Epithelial cell of esophagus (primary cell): ENCODE measurements around the gene VAT1L.

Experiments used
- DNase-seq: peaks from one replicate; pipeline ENCODE4 v3.0.0; 2010; ENCODE audit warnings: low read depth
- H3K4me3 ChIP-seq: 2 replicates; pipeline ENCODE4 v1.5.1; 2011; ENCODE audit warnings: mild to moderate bottlenecking, low read length, control low read depth
- TF ChIP-seq, protein P1 (sequence below): IDR thresholded peaks from 2 replicates; pipeline ENCODE4 v1.5.1; 2011; ENCODE audit warnings: low read depth, mild to moderate bottlenecking, low read length, control low read depth, inconsistent platforms; ENCODE audit not compliant: insufficient read depth; ENCODE audit errors: missing control alignments

Gene VAT1L

DNA sequence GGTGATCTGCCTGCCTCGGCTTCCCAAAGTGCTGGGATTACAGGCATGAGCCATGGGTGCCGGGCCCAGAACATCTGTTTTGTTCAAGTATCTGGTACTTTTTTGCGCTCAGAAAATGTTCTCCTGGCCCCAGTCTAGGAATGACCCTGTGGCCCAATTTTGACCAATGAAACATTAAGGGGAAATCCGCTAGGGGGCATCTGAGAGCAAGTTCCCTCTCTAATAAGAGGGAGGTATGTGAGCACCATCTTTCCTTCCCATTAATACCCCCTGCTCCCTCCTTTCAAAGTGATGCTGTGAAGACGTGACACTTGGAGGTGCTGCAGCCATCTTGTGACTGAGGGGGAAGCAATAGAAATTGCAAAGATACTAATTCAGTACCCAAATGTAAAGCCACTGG, 217.5 kb downstream of the VAT1L start:
- TF ChIP-seq, protein P1, sequence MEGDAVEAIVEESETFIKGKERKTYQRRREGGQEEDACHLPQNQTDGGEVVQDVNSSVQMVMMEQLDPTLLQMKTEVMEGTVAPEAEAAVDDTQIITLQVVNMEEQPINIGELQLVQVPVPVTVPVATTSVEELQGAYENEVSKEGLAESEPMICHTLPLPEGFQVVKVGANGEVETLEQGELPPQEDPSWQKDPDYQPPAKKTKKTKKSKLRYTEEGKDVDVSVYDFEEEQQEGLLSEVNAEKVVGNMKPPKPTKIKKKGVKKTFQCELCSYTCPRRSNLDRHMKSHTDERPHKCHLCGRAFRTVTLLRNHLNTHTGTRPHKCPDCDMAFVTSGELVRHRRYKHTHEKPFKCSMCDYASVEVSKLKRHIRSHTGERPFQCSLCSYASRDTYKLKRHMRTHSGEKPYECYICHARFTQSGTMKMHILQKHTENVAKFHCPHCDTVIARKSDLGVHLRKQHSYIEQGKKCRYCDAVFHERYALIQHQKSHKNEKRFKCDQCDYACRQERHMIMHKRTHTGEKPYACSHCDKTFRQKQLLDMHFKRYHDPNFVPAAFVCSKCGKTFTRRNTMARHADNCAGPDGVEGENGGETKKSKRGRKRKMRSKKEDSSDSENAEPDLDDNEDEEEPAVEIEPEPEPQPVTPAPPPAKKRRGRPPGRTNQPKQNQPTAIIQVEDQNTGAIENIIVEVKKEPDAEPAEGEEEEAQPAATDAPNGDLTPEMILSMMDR = no peak
- H3K4me3 ChIP-seq = no peak overlapping the region
- DNase-seq = no peak

DNA sequence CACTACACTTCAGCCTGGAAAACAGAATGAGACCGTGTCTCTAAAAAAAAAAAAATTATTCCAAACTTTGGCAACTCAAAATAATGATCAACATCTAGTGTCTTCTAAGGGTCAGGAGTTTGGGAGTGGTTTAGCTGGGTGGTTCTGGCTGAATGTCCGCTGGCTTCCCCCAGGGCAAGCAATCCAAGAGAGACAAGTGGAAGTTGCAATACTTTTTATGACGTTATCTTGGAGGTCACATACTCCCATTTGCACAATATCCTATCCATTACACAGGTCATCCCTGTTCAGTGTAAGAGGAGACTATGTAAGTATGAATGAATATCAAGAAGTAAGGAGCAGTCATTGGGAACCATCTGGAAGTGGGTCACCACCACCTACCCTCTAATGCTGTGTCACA, 218.8 kb downstream of the VAT1L start:
- DNase-seq = no peak
- H3K4me3 ChIP-seq = no peak overlapping the region
- TF ChIP-seq, protein P1 = no peak

DNA sequence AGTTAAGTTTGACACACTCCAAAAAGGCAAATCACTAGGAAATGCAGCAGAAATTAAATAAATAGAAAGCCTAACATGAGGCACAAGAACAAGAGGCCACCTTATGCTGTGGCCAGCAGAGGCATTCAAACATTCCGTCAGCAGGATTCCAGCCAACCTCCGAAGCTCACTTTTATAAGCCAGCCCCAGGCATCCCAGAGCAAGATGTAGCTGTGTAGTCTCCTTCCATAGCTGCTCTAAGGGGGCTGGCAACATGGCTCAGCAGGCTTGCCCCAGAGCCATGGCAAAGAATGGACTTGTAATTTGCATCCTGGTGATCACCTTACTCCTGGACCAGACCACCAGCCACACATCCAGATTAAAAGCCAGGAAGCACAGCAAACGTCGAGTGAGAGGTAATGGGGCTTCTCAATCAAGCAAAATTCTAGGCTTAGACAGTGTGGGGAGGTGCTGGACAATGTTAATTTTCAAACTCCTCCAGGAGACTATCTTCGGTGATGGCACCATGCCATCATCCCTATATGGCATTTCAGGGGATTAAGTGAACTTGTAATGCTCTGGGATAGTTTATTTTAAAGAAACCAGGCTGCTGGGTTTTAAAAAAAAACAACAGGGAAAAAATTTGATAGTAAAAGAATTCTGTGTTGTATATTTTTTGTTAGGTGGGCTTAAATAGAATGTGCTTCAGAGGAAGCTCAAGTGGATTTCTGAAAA, 234.1 kb downstream of the VAT1L start, which contains the start of gene CLEC3A:
TSS of gene CLEC3A (plus strand) at position 202 of the 714 bp plus-strand sequence. CDS start at position 281, 79 bp downstream.
- TF ChIP-seq, protein P1 = no peak
- no peak within 1 kb of the TSS for H3K4me3 ChIP-seq
- DNase-seq = no peak

DNA sequence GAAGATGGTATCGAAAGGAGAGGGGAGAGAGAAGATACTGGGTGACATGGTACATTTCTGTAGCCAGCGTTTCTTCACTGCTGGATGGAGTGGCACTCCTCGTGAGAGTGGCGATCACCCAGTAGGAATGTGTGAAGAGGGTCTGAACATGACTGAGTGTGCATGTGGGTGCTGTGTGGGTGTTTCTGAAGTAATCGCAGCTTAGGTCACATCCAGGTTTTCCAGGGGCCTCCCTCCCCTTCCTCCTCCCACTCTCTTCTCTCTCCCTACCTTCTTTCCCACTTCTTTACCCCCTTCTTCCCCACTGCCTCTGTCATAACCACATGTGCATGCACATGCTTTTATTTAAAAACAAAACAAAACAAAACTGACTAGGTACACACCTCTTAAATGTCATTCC, 235.8 kb downstream of the VAT1L start:
- H3K4me3 ChIP-seq = no peak overlapping the region
- TF ChIP-seq, protein P1 = no peak
- no peak for DNase-seq

DNA sequence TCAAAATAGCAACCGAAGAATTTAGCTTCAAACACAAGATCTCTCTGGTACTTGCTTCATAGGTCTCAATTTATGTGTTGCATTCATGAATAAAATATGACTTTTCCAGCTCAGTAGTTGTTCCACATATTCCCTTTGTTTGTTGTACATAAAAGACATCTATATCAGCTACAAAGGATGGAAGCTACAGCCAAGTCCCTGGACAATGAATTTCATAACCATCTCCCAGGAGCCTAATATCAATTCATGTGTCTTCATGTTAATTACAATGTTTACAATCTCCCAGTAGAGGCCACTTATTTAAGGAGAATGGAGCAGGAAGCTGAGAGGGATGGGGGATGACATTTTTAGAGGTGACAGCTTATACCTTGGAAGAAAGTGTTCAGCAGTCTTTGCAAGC, 237.3 kb downstream of the VAT1L start:
- H3K4me3 ChIP-seq = no peak overlapping the region
- TF ChIP-seq, protein P1 = no peak
- no peak for DNase-seq

DNA sequence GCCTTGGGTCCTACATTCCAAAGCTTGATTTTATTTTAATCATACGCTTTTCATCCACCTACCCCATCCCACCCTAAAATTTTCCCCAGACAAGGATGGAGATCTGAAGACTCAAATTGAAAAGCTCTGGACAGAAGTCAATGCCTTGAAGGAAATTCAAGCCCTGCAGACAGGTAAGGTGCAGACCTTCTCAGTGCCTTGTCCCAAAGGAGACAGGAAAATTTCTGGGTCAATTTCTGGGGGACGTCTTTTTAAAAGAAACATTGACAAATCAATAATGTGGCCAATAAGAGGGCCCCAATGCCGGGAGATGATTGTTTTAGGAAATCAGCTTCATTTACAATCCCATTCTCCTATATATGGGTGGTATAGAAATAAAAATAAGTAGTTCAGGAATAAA, 239.7 kb downstream of the VAT1L start:
- H3K4me3 ChIP-seq = no peak overlapping the region
- no peak for DNase-seq
- TF ChIP-seq, protein P1 = no peak
